Measurements from ENCODE around the gene PSEN2.

GRCh38 chr1:226870026-226870400, 403 bp upstream of the PSEN2 start:
- no peak for TF ChIP-seq CTCF (optimal IDR thresholded peaks at IDR 0.05 in 1 of 3, IDR thresholded peaks at IDR 0.05 in 1 of 3, conservative IDR thresholded peaks at IDR 0.05 in 1 of 3; ENCODE audit: extremely low read depth in 1 of 3, insufficient read depth in 2 of 3, low read length in 3 of 3)
- TF ChIP-seq EZH2 (IDR thresholded peaks at IDR 0.05; ENCODE audit: low read length): no peak
